Measurements from ENCODE around the gene ZNF407. TPM values are rescaled to one million over a fixed set of nuclear protein-coding genes. Genes with fewer than 3 reads are reported as not detected.

ZNF407 gene
- total and polyA plus RNA-seq, 4 donors, result 1.9 to 16.5 (median 6.6) TPM

DNA sequence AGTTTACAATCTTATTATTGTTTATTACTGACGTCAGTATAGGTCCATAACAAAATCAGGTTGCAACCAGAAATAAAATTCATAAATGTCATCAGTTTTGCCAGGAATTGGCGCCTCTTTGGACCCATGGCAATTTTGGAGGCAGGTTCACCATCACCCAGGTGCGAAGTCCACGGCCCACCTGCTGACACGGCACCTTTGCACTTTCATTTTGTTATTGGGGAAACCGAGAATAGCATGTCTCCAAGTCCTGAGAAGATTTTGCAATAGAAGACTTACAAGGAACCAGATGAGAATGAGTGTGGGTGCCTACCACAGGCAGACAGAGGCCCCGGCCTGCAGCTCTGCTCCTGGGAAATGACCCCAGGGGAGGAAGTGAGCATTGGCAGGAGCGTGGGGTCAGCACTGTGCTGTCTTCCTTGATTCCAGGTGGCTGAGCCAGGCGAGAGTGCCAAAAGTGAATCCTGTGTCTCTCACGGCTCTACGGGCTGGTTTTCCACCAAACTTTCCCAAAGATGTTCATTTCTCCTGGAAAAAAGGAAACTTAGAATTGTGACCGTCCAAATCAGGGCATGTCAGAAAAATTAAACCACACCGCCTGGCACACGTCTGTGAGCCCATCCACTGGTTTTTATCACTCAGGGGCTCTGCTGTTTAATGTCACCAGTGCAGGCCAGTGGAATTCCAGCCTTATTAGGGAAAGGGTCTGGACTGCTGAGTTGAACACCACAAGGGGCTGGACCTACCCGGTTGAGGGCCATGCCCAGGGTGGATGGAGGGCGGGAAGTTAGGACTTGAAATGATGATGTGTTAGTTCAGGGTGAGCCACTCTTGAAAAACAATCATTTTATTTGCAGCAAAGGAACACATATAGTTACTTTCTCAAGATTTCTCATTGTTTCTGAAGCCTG is 514.8 kb downstream of the ZNF407 start (continued):
- TF ChIP-seq, protein P1, sequence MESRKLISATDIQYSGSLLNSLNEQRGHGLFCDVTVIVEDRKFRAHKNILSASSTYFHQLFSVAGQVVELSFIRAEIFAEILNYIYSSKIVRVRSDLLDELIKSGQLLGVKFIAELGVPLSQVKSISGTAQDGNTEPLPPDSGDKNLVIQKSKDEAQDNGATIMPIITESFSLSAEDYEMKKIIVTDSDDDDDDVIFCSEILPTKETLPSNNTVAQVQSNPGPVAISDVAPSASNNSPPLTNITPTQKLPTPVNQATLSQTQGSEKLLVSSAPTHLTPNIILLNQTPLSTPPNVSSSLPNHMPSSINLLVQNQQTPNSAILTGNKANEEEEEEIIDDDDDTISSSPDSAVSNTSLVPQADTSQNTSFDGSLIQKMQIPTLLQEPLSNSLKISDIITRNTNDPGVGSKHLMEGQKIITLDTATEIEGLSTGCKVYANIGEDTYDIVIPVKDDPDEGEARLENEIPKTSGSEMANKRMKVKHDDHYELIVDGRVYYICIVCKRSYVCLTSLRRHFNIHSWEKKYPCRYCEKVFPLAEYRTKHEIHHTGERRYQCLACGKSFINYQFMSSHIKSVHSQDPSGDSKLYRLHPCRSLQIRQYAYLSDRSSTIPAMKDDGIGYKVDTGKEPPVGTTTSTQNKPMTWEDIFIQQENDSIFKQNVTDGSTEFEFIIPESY (IDR thresholded peaks at IDR 0.05), result no peak

DNA sequence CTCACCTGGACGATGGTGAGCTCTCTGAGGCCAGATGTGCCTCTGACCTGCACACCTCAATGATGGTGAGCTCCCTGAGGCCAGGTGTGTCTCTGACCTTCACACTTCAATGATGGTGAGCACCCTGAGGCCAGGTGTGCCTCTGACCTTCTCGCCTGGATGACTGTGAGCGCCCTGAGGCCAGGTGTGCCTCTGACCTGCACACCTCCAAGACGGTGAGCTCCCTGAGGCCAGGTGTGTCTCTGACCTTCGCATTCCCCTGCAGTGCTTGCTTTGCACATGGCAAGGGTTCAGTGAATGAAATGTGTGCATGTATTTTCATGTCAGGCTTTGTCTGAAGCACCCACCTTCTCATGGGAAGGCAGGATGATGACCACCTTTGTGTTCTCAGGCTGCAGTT is 515.8 kb downstream of the ZNF407 start:
- 78% methylated on average over 5 of the region's 5 CpGs for WGBS
- Histone ChIP-seq H3K9me3 (ENCODE audit: control insufficient read depth in 4 of 4, low read length in 3 of 4) (no peaks in the 10 kb centered on the region), H3K9ac (ENCODE audit: low read depth in 1 of 2, low read length in 2 of 2) (no peak overlapping the region), H3K36me3 (ENCODE audit: control insufficient read depth in 4 of 4, insufficient read depth in 3 of 4, low read depth in 1 of 4, low read length in 3 of 4) (no peaks in the 10 kb centered on the region), H3K27me3 (ENCODE audit: control insufficient read depth in 4 of 4, insufficient read depth in 4 of 4, low read length in 3 of 4) (no peaks in the 10 kb centered on the region), H3K27ac (ENCODE audit: low read depth in 1 of 2, low read length in 2 of 2) (no peak overlapping the region), H3K4me1 (ENCODE audit: control insufficient read depth in 4 of 4, insufficient read depth in 4 of 4, low read length in 3 of 4) (no peaks in the 10 kb centered on the region), H3K4me3 (ENCODE audit: low read depth in 1 of 3, low read length in 3 of 3) (no peak overlapping the region)
- no peak for DNase-seq (ENCODE audit: low spot score)
- TF ChIP-seq FOXA1 (IDR thresholded peaks at IDR 0.05) (no peak), HNF4G (IDR thresholded peaks at IDR 0.05) (no peak), YY1 (IDR thresholded peaks at IDR 0.05) (no peak), NR2F2 (IDR thresholded peaks at IDR 0.05) (no peak), TAF1 (conservative IDR thresholded peaks at IDR 0.05) (no peak), SP1 (IDR thresholded peaks at IDR 0.05) (no peak), EGR1 (IDR thresholded peaks at IDR 0.05; ENCODE audit: low read depth in 2 of 2) (no peak), JUND (IDR thresholded peaks at IDR 0.05) (no peak), GABPA (IDR thresholded peaks at IDR 0.05 in 1 of 2, conservative IDR thresholded peaks at IDR 0.05 in 1 of 2) (no peak), RXRA (IDR thresholded peaks at IDR 0.05) (no peak), HNF4A (conservative IDR thresholded peaks at IDR 0.05) (no peak), RAD21 (IDR thresholded peaks at IDR 0.05) (no peak), FOXA2 (IDR thresholded peaks at IDR 0.05) (no peak)
- TF ChIP-seq, protein P2, sequence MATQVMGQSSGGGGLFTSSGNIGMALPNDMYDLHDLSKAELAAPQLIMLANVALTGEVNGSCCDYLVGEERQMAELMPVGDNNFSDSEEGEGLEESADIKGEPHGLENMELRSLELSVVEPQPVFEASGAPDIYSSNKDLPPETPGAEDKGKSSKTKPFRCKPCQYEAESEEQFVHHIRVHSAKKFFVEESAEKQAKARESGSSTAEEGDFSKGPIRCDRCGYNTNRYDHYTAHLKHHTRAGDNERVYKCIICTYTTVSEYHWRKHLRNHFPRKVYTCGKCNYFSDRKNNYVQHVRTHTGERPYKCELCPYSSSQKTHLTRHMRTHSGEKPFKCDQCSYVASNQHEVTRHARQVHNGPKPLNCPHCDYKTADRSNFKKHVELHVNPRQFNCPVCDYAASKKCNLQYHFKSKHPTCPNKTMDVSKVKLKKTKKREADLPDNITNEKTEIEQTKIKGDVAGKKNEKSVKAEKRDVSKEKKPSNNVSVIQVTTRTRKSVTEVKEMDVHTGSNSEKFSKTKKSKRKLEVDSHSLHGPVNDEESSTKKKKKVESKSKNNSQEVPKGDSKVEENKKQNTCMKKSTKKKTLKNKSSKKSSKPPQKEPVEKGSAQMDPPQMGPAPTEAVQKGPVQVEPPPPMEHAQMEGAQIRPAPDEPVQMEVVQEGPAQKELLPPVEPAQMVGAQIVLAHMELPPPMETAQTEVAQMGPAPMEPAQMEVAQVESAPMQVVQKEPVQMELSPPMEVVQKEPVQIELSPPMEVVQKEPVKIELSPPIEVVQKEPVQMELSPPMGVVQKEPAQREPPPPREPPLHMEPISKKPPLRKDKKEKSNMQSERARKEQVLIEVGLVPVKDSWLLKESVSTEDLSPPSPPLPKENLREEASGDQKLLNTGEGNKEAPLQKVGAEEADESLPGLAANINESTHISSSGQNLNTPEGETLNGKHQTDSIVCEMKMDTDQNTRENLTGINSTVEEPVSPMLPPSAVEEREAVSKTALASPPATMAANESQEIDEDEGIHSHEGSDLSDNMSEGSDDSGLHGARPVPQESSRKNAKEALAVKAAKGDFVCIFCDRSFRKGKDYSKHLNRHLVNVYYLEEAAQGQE (IDR thresholded peaks at IDR 0.05), result no peak
- TF ChIP-seq, protein P3, sequence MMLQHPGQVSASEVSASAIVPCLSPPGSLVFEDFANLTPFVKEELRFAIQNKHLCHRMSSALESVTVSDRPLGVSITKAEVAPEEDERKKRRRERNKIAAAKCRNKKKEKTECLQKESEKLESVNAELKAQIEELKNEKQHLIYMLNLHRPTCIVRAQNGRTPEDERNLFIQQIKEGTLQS (IDR thresholded peaks at IDR 0.05), result no peak
- TF ChIP-seq, protein P1 (IDR thresholded peaks at IDR 0.05), result no peak
- TF ChIP-seq, protein P4, sequence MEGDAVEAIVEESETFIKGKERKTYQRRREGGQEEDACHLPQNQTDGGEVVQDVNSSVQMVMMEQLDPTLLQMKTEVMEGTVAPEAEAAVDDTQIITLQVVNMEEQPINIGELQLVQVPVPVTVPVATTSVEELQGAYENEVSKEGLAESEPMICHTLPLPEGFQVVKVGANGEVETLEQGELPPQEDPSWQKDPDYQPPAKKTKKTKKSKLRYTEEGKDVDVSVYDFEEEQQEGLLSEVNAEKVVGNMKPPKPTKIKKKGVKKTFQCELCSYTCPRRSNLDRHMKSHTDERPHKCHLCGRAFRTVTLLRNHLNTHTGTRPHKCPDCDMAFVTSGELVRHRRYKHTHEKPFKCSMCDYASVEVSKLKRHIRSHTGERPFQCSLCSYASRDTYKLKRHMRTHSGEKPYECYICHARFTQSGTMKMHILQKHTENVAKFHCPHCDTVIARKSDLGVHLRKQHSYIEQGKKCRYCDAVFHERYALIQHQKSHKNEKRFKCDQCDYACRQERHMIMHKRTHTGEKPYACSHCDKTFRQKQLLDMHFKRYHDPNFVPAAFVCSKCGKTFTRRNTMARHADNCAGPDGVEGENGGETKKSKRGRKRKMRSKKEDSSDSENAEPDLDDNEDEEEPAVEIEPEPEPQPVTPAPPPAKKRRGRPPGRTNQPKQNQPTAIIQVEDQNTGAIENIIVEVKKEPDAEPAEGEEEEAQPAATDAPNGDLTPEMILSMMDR (IDR thresholded peaks at IDR 0.05; ENCODE audit: low read depth, low read length, missing input control), result no peak
- TF ChIP-seq, protein P5, sequence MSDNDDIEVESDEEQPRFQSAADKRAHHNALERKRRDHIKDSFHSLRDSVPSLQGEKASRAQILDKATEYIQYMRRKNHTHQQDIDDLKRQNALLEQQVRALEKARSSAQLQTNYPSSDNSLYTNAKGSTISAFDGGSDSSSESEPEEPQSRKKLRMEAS (IDR thresholded peaks at IDR 0.05), result no peak
